Thoracic aorta (tissue), 2 donors: ENCODE measurements around the gene CHST11. TPM values are rescaled to one million over a fixed set of nuclear protein-coding genes. Genes with fewer than 3 reads are reported as not detected.

Experiments
- ATAC-seq: fragments of 150-250 bp; one replicate; pipeline ENCODE4 v1.8.0; 2017; ENCODE audit warnings: low read depth; ENCODE audit not compliant: insufficient number of reproducible peaks, low FRiP score
- DNase-seq: peaks from one replicate; pipeline ENCODE4 v3.0.0-alpha.2; 2020; ENCODE audit warnings: low spot score
- H3K27ac ChIP-seq, 2 donors: fragments of 200-600 bp; sonication (generic); 1 replicate in 1 of 2; 2 replicates in 1 of 2; pipeline ENCODE4 v1.5.1; 2016; ENCODE audit warnings: mild to moderate bottlenecking in 2 of 2, moderate library complexity in 2 of 2
- H3K27me3 ChIP-seq: fragments of 200-600 bp; sonication (generic); replicated peaks from 2 replicates; pipeline ENCODE4 v1.6.0; 2016; ENCODE audit warnings: mild to moderate bottlenecking; ENCODE audit not compliant: insufficient read depth
- H3K36me3 ChIP-seq: fragments of 200-600 bp; sonication (generic); one replicate; pipeline ENCODE4 v1.5.1; 2016
- H3K4me1 ChIP-seq, 2 donors: fragments of 200-600 bp; sonication (generic); 1 replicate in 1 of 2; 2 replicates in 1 of 2; pipeline versions ENCODE4 v1.5.1 to v1.6.0; 2016; ENCODE audit warnings: low read depth in 2 of 2, mild to moderate bottlenecking in 1 of 2; ENCODE audit not compliant: control insufficient read depth in 1 of 2
- H3K4me3 ChIP-seq: fragments of 200-600 bp; sonication (generic); 2 replicates; pipeline ENCODE4 v1.5.1; 2016; ENCODE audit warnings: mild to moderate bottlenecking
- H3K9me3 ChIP-seq: fragments of 200-600 bp; sonication (generic); 2 replicates; pipeline ENCODE4 v1.5.1; 2016
- CTCF ChIP-seq: fragments of 200-600 bp; sonication (generic); IDR thresholded peaks from one replicate; pipeline ENCODE4 v1.5.1; 2019; ENCODE audit warnings: antibody characterized with exemption
- total RNA-seq, 2 donors: library from RNA; depleted of rRNA; stranded (reverse); fragments of >200 nt; gene quantifications; one replicate each; pipeline versions ENCODE4 v1.1.0 to v1.2.3, GENCODE V29; 2016

Gene CHST11
- total RNA-seq, 2 donors from 2014 or later = 41.9 to 79.3 TPM

DNA sequence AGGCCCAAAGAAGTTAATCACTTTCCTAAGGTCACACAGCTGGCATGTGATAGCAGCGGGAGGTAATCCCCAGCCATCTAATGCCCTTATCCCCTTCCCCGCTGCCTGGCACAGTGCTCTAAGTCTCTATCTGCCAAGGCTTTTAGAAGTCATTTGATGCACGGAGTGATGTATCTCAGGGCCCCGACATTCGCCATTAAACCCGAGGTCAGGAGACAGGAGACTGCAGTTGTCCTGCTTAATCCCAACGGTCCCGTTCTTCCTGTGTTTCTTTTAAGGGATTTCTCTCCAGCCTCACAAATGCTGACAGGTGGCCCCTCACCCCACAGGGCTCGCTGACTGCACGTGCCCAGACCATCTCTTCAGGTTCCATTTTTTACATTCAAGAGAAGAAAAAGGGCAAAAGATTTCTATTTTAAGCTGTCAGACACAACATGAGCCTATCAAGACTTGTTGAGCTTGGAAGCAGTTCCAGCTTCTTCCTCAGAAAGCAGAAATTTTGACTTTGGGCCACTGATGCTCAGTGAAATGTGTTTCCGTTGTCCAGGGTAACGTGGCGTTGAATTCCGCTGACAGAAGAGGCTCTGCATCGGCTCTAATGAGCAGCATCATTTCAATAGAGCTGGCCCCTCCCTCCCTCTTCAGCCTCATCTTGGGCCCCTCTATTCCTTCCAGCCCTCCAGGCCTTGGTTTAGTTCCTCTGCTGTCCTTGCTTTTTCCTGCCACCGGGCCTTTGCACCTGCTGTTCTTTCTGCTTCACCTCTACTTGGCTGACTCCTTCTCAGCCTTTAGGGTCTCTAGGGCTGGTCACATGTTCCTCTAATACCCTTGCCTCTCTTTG, 171.5 kb downstream of the CHST11 start:
- Histone ChIP-seq H3K4me1 (peaks cover 6 to 63% of the 10 kb centered on the region in 2 donors), H3K9me3 (no peaks in the 10 kb centered on the region), H3K27me3 (no peaks in the 10 kb centered on the region), H3K4me3 (peak overlapping the region; percentile 18), H3K27ac (peak overlapping the region; percentile 59 to 88), H3K36me3 (no peaks in the 10 kb centered on the region)
- DNase-seq = no peak
- peak; percentile 78 for ATAC-seq
- TF ChIP-seq CTCF = no peak

DNA sequence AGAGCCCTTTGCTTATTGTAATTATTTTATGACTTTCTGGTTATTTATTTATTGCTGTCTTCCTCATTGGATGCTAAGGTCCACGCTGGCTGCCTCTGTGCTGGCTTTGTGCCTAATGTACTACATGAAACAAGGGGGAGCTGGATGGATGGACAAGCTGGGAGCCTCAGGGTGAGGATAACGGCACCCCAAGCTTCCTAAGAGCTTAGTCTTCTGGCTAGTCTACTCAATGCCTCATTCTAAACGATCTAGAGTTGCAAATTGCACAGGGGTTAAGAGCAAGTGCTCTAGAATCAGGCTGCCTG, 172.0 kb downstream of the CHST11 start:
- Histone ChIP-seq H3K27me3 (no peaks in the 10 kb centered on the region), H3K4me1 (peaks cover 6 to 63% of the 10 kb centered on the region in 2 donors), H3K9me3 (no peaks in the 10 kb centered on the region), H3K36me3 (no peaks in the 10 kb centered on the region), H3K4me3 (no peak overlapping the region), H3K27ac (peak overlapping the region; percentile 59 to 88)
- ATAC-seq = no peak
- TF ChIP-seq CTCF = no peak
- no peak for DNase-seq

- DNase-seq (no peak), ATAC-seq (no peak)
- no peaks in the 10 kb centered on the region for H3K9me3 ChIP-seq
- peaks cover 6 to 56% of the 10 kb centered on the region in 2 donors for H3K4me1 ChIP-seq
- no peak overlapping the region for H3K4me3 ChIP-seq
- TF ChIP-seq CTCF = no peak
- no peaks in the 10 kb centered on the region for H3K36me3 ChIP-seq
- no peak overlapping the region for H3K27ac ChIP-seq
- H3K27me3 ChIP-seq = no peaks in the 10 kb centered on the region
Measured at GRCh38 chr12:104630230-104630670, 173.5 kb downstream of the CHST11 start.

DNA sequence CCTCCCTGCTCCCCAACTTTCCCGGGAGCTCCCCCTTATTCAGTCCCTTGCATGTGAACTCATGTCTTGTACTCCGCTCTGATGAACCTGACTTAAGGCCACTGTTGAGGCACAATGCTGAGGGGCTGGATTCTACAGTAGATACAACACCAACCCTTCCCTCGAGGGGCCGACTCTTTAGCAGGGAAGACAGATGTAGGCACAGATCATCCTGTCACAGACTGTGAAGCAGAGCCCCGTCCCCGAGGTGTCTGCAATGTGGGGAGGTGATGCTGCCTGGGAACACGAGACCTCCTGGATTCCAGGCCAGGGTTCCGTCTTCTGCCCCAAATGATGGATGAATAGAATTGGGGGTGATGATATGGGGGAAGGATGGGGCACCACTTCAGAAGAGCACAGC, 175.1 kb downstream of the CHST11 start:
- no peaks in the 10 kb centered on the region for H3K9me3 ChIP-seq
- H3K4me1 ChIP-seq = peaks cover 6 to 40% of the 10 kb centered on the region in 2 donors
- ATAC-seq = no peak

More for the DNA sequence above, 175.1 kb downstream of the CHST11 start:
- Histone ChIP-seq H3K4me3 (no peak overlapping the region), H3K36me3 (no peaks in the 10 kb centered on the region), H3K27ac (no peak overlapping the region), H3K27me3 (no peaks in the 10 kb centered on the region)
- no peak for TF ChIP-seq CTCF
- DNase-seq = no peak
